H1 (cell line): ENCODE measurements around the gene DBH.

Experiments used
- CEBPB ChIP-seq: IDR thresholded peaks from 2 replicates; pipeline ENCODE4 v1.6.1; 2012; ENCODE audit warnings: low read depth, low read length
- CHD1 ChIP-seq: IDR thresholded peaks from 2 replicates; pipeline ENCODE4 v1.6.1; 2012; ENCODE audit warnings: low read depth, low read length, improper control_type of control experiment
- CREB1 ChIP-seq: IDR thresholded peaks from 2 replicates; pipeline ENCODE4 v1.6.1; 2012; ENCODE audit warnings: inconsistent platforms
- EP300 ChIP-seq, 2 experiments: IDR thresholded peaks; 1 replicate in 1 of 2; 2 replicates in 1 of 2; pipeline ENCODE4 v1.6.1; 2011 to 2012; ENCODE audit warnings: low read depth in 2 of 2, low read length in 2 of 2, mild to moderate bottlenecking in 2 of 2, borderline replicate concordance in 1 of 2, inconsistent platforms in 1 of 2, moderate library complexity in 1 of 2

DNA sequence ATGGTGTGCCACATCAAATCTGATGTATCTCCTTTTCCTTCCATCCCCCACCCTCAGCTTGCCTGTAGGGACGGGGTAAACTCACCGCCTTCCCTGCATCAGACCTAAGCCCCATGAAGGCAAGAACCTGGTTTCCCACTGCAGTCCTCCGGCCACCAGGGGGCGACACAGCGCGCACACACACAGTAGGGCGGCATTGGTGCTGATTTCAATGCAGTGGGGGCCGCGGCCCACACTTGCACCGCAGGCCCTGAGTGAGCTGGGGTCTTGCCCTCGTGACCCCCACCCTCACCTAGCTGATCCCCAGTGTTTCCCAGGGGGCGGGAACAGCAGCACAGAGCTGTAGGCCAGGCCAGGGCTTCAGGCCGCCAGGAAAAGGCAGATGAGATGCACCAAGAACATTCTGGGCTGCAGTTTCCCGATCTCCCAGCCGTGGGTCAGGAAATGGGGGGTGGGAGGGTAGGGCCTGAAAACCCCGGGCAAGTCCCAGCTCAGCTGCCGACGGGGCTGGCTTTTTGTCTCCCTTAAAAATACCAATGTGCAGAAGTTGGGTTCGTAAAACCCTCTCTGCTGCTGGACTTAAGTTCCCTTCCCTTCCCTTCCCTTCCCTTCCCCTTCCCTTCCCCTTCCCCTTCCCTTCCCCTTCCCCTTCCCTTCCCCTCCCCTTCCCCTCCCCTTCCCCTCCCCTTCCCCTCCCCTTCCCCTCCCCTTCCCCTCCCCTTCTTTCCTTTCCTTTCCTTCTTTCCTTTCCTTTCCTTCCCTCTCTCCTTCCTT lies 46.5 kb upstream of the DBH start:
- TF ChIP-seq EP300 (IDR thresholded peaks at IDR 0.05; ENCODE audit: borderline replicate concordance in 1 of 2, low read depth in 2 of 2, low read length in 2 of 2) (no peak), CHD1 (no peak), CEBPB (no peak), CREB1 (no peak)
